Measurements from ENCODE around the gene WDR59. TPM values are rescaled to one million over a fixed set of nuclear protein-coding genes. Genes with fewer than 3 reads are reported as not detected.

Gene WDR59
- polyA plus RNA-seq, 3 donors, result 6.7 to 44.4 (median 7.8) TPM

DNA sequence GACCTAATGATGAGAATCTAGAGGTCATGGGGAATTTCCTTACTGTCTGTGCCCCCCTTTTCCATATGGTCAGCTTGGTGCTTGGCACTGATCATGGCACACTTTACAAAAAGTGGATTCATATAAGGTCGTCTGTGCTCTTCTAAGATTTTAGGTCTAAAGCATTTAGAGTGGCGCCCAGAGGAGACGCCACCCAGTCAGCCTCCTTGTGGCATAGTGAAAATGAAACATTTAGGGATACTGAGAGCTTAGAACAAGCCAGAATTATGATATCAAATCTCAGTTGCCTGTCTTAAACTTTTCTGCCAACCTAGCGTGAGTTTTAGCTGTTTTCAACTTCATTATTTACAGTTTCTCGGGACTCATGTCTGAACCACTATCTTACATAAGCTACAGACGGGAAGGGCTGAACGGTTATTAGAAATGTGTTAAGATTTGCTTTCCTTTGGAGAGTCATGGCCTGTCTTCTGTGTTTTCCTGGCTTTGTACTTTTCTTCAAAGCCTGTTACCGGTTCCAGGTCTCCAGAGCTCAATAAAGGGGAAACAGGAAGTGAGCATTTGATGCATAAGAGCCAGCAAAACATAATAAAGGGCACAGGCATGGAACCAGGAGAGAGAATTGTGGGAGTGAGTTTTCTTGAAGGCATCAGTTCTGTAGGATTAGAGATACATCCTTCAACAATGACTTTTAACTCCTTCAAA, 27.6 kb upstream of the WDR59 start:
- H3K9me3 Mint-ChIP-seq, result peaks cover 0 to 3% (median 0%) of the 10 kb centered on the region in 7 donors
- intact Hi-C loops (cut with micrococcal nuclease), result no loop called here
- peaks cover 0 to 15% of the 10 kb centered on the region in 2 donors for H3K36me3 Mint-ChIP-seq
- WGBS (ENCODE audit: insufficient coverage), result 0% methylated on average over 1 of the region's 8 CpGs
- peak in 1 of 3 donors; percentile 13 for DNase-seq
- Histone ChIP-seq H2AFZ (ENCODE audit: insufficient read depth, low read depth, low read length, poor library complexity, severe bottlenecking) (no peak overlapping the region), H3K9ac (ENCODE audit: insufficient read depth, low read length, poor library complexity, severe bottlenecking) (no peak overlapping the region), H4K20me1 (ENCODE audit: insufficient read depth, low read length) (no peaks in the 10 kb centered on the region), H3K4me3 (replicated peaks in 1 of 3; ENCODE audit: low read depth in 2 of 3, low read length in 3 of 3) (no peak overlapping the region), H3K27ac (ENCODE audit: low read depth in 1 of 2, low read length in 2 of 2) (peak overlapping the region in 1 of 2 donors; percentile 22), H3K79me2 (ENCODE audit: insufficient read depth, low read length) (peaks cover 72% of the 10 kb centered on the region), H3K4me2 (replicated peaks; ENCODE audit: extremely low read depth, low read length, poor library complexity, severe bottlenecking) (no peak overlapping the region), H3K4me1 (ENCODE audit: control insufficient read depth in 1 of 2, insufficient read depth in 2 of 2, low read length in 2 of 2) (peaks cover 20 to 29% of the 10 kb centered on the region in 2 donors), H3K36me3 (replicated peaks in 1 of 2; ENCODE audit: control insufficient read depth in 1 of 2, insufficient read depth in 2 of 2, low read length in 2 of 2) (no peaks in the 10 kb centered on the region), H3K27me3 (ENCODE audit: control insufficient read depth in 2 of 2, insufficient read depth in 2 of 2, low read length in 2 of 2) (no peaks in the 10 kb centered on the region), H3K9me3 (replicated peaks in 1 of 2; ENCODE audit: control insufficient read depth in 1 of 2, insufficient read depth in 1 of 2, low read length in 2 of 2) (no peaks in the 10 kb centered on the region)
- TF ChIP-seq, protein P1, sequence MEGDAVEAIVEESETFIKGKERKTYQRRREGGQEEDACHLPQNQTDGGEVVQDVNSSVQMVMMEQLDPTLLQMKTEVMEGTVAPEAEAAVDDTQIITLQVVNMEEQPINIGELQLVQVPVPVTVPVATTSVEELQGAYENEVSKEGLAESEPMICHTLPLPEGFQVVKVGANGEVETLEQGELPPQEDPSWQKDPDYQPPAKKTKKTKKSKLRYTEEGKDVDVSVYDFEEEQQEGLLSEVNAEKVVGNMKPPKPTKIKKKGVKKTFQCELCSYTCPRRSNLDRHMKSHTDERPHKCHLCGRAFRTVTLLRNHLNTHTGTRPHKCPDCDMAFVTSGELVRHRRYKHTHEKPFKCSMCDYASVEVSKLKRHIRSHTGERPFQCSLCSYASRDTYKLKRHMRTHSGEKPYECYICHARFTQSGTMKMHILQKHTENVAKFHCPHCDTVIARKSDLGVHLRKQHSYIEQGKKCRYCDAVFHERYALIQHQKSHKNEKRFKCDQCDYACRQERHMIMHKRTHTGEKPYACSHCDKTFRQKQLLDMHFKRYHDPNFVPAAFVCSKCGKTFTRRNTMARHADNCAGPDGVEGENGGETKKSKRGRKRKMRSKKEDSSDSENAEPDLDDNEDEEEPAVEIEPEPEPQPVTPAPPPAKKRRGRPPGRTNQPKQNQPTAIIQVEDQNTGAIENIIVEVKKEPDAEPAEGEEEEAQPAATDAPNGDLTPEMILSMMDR (IDR thresholded peaks at IDR 0.05), result no peak
- H3K27ac Mint-ChIP-seq, result peak overlapping the region; percentile 2 to 77 (median 46)
- peaks cover 0 to 1% (median 0%) of the 10 kb centered on the region in 3 donors for H3K27me3 Mint-ChIP-seq (ENCODE audit: low read depth in 3 of 3)
- peak overlapping the region in 1 of 2 donors; percentile 24 for H3K4me3 Mint-ChIP-seq
- H3K4me1 Mint-ChIP-seq, result peaks cover 34% of the 10 kb centered on the region

DNA sequence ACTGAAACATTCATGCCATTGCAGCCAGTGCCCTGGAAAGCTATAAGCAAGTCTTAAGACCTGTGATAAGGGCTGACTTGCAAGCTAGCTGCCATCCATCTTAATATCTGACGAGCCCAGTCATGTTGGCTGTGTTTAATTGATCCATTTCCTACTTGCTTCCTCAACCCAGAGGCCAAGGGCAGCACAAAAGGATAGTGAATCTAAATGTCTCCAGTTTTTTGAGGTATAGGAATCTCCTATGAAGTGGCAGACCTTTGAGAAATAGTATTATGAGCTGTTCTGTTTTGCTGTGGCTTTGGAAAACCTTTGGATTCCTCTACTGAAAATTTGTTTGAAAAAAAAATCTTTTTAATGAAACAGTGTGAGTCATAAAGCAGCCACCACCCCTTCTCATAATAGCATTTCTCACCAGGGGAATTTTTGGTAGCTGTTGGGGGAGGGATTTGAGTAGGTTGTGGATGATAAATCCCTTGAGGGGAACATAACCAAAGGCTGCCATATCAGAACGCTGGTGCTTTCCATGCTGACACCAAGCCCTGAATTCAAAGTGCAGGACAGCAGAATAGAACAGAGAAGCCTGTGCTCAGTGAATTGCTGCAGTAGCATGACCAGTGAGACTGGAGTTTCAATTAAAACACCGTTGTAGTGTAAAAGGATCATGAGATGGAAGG, 26.8 kb upstream of the WDR59 start:
- no peak overlapping the region for H3K4me3 ChIP-seq (replicated peaks in 1 of 3; ENCODE audit: low read depth in 2 of 3, low read length in 3 of 3)
- peaks cover 79% of the 10 kb centered on the region for H3K79me2 ChIP-seq (ENCODE audit: insufficient read depth, low read length)
- H3K4me2 ChIP-seq (replicated peaks; ENCODE audit: extremely low read depth, low read length, poor library complexity, severe bottlenecking), result no peak overlapping the region
- peaks cover 32% of the 10 kb centered on the region for H3K4me1 Mint-ChIP-seq
- H3K27me3 ChIP-seq (ENCODE audit: control insufficient read depth in 2 of 2, insufficient read depth in 2 of 2, low read length in 2 of 2), result no peaks in the 10 kb centered on the region
- TF ChIP-seq, protein P1 (IDR thresholded peaks at IDR 0.05), result no peak
- peak overlapping the region; percentile 12 to 76 (median 47) for H3K27ac Mint-ChIP-seq
- H3K9me3 Mint-ChIP-seq, result peaks cover 0 to 4% (median 0%) of the 10 kb centered on the region in 7 donors
- DNase-seq, result peak; percentile 30 to 84 (median 61)
- no peak overlapping the region for H3K9ac ChIP-seq (ENCODE audit: insufficient read depth, low read length, poor library complexity, severe bottlenecking)
- H3K36me3 ChIP-seq (replicated peaks in 1 of 2; ENCODE audit: control insufficient read depth in 1 of 2, insufficient read depth in 2 of 2, low read length in 2 of 2), result no peaks in the 10 kb centered on the region
- H3K4me1 ChIP-seq (ENCODE audit: control insufficient read depth in 1 of 2, insufficient read depth in 2 of 2, low read length in 2 of 2), result peaks cover 20 to 28% of the 10 kb centered on the region in 2 donors
- H3K36me3 Mint-ChIP-seq, result peaks cover 0 to 15% of the 10 kb centered on the region in 2 donors
- no peaks in the 10 kb centered on the region for H4K20me1 ChIP-seq (ENCODE audit: insufficient read depth, low read length)
- no peaks in the 10 kb centered on the region for H3K9me3 ChIP-seq (replicated peaks in 1 of 2; ENCODE audit: control insufficient read depth in 1 of 2, insufficient read depth in 1 of 2, low read length in 2 of 2)
- peaks cover 0 to 1% (median 0%) of the 10 kb centered on the region in 3 donors for H3K27me3 Mint-ChIP-seq (ENCODE audit: low read depth in 3 of 3)
- H3K4me3 Mint-ChIP-seq, result peak overlapping the region in 1 of 2 donors; percentile 27
- peak overlapping the region in 1 of 2 donors; percentile 22 for H3K27ac ChIP-seq (ENCODE audit: low read depth in 1 of 2, low read length in 2 of 2)
- 62% methylated on average over 1 of the region's 3 CpGs for WGBS (ENCODE audit: insufficient coverage)
- H2AFZ ChIP-seq (ENCODE audit: insufficient read depth, low read depth, low read length, poor library complexity, severe bottlenecking), result no peak overlapping the region
- intact Hi-C loops (cut with micrococcal nuclease), result no loop called here
